Keratinocyte (primary cell): ENCODE results near the gene C2CD3. TPM values are rescaled to one million over a fixed set of nuclear protein-coding genes. Genes with fewer than 3 reads are reported as not detected.
"Not testable (repeated sequence)": the region's sequence is repeated elsewhere in the genome, so short reads cannot be mapped to it uniquely, and the experiment has no call there.

Experiments used
- DNase-seq: peaks from one replicate; pipeline ENCODE4 v3.0.0-alpha.2; 2011; ENCODE audit warnings: low read depth, missing footprints, low spot score
- FAIRE-seq: peaks from 2 replicates; lab custom pipeline; 2011; peaks lifted over from hg19 to GRCh38; lab: Jason Lieb, UNC
- H2AFZ ChIP-seq: 2 replicates; pipeline ENCODE4 v1.6.0; 2012; ENCODE audit warnings: low read length, control low read depth, inconsistent platforms; ENCODE audit not compliant: control insufficient read depth
- H3K27ac ChIP-seq: 2 replicates; pipeline ENCODE4 v1.5.1; 2011; ENCODE audit warnings: low read length; ENCODE audit not compliant: control insufficient read depth, insufficient read depth
- H3K27me3 ChIP-seq: 3 replicates; pipeline ENCODE4 v1.6.0; 2011; ENCODE audit warnings: low read length; ENCODE audit not compliant: control insufficient read depth, insufficient read depth; ENCODE audit errors: extremely low read depth
- H3K36me3 ChIP-seq, 2 experiments: 2 replicates in 1 of 2; 3 replicates in 1 of 2; pipeline ENCODE4 v1.5.1; 2011; ENCODE audit warnings: low read length in 2 of 2, mild to moderate bottlenecking in 1 of 2; ENCODE audit not compliant: control insufficient read depth in 2 of 2, insufficient read depth in 2 of 2; ENCODE audit errors: extremely low read depth in 1 of 2
- H3K4me1 ChIP-seq: 3 replicates; pipeline ENCODE4 v1.5.1; 2011; ENCODE audit warnings: low read length; ENCODE audit not compliant: control insufficient read depth, insufficient read depth; ENCODE audit errors: extremely low read depth
- H3K4me2 ChIP-seq: 3 replicates; pipeline ENCODE4 v1.6.0; 2011; ENCODE audit warnings: low read depth, low read length; ENCODE audit not compliant: control insufficient read depth, insufficient read depth; ENCODE audit errors: extremely low read depth
- H3K4me3 ChIP-seq, 3 experiments: fragments of 200-600 bp in 1 of 3; sonication (generic) in 1 of 3; 2 replicates in 2 of 3; 3 replicates in 1 of 3; pipeline ENCODE4 v1.5.1; 2011 to 2016; ENCODE audit warnings: low read length in 3 of 3, mild to moderate bottlenecking in 3 of 3, control low read depth in 2 of 3, inconsistent platforms in 1 of 3, low read depth in 1 of 3, mixed read lengths in 1 of 3, mixed run types in 1 of 3, moderate library complexity in 1 of 3; ENCODE audit not compliant: control insufficient read depth in 2 of 3, insufficient read depth in 2 of 3; ENCODE audit errors: extremely low read depth in 1 of 3
- H3K79me2 ChIP-seq: 2 replicates; pipeline ENCODE4 v1.6.0; 2012; ENCODE audit warnings: low read length; ENCODE audit not compliant: control insufficient read depth, insufficient read depth
- H3K9ac ChIP-seq: 3 replicates; pipeline ENCODE4 v1.6.0; 2011; ENCODE audit warnings: low read length; ENCODE audit not compliant: control insufficient read depth, insufficient read depth; ENCODE audit errors: extremely low read depth
- H3K9me1 ChIP-seq: 3 replicates; pipeline ENCODE4 v1.6.0; 2011; ENCODE audit warnings: low read length; ENCODE audit not compliant: control insufficient read depth, insufficient read depth; ENCODE audit errors: extremely low read depth
- H3K9me3 ChIP-seq: 2 replicates; pipeline ENCODE4 v1.5.1; 2012; ENCODE audit warnings: low read depth, low read length; ENCODE audit not compliant: control insufficient read depth
- H4K20me1 ChIP-seq: 3 replicates; pipeline ENCODE4 v1.6.0; 2011; ENCODE audit warnings: low read length; ENCODE audit not compliant: control insufficient read depth, insufficient read depth; ENCODE audit errors: extremely low read depth
- EZH2 ChIP-seq: IDR thresholded peaks from one replicate; pipeline ENCODE4 v1.6.1; 2012; ENCODE audit warnings: inconsistent platforms, mild to moderate bottlenecking, low read length, moderate library complexity
- dilution Hi-C: fragments of 300-500 bp; cut with MboI; formaldehyde crosslinking; loops from one replicate; pipeline ENCODE4 v1.7.0; 2020; ENCODE audit warnings: low sequenced_read_pairs; ENCODE audit not compliant: extremely low pct_ligation_motif_present
- polyA plus RNA-seq, 5 experiments: library from polyadenylated mRNA; depleted of rRNA in 3 of 5; stranded (reverse) in 3 of 5; stranded (forward) in 1 of 5; unstranded in 1 of 5; fragments of >200 nt; gene quantifications; 1 replicate in 1 of 5; 2 replicates in 3 of 5; 3 replicates in 1 of 5; pipeline versions ENCODE4 v1.2.1 to v1.2.3, GENCODE V29; 2011 to 2012; ENCODE audit warnings: missing spikeins in 2 of 5, low read depth in 1 of 5, low replicate concordance in 1 of 5
- TF ChIP-seq, protein P1 (sequence below), 3 experiments: IDR thresholded peaks in 1 of 3; conservative IDR thresholded peaks in 1 of 3; optimal IDR thresholded peaks in 1 of 3; 2 replicates in 2 of 3; 3 replicates in 1 of 3; pipeline versions ENCODE3 to v1.5.1; 2011; ENCODE audit warnings: low read length in 3 of 3, mild to moderate bottlenecking in 3 of 3, moderate library complexity in 2 of 3, control low read depth in 1 of 3, inconsistent platforms in 1 of 3; ENCODE audit not compliant: insufficient read depth in 2 of 3; ENCODE audit errors: extremely low read depth in 1 of 3

C2CD3 gene
- polyA plus RNA-seq, 1 donor (not counting 4 experiments of a cell fraction or from before 2014, with no cell fraction given) = 9.8 TPM

- Histone ChIP-seq H3K79me2 (no peaks in the 10 kb centered on the region), H3K27me3 (no peaks in the 10 kb centered on the region), H3K4me1 (no peaks in the 10 kb centered on the region), H3K27ac (no peak overlapping the region), H3K9me3 (no peaks in the 10 kb centered on the region), H3K4me3 (no peak overlapping the region), H3K36me3 (no peaks in the 10 kb centered on the region), H2AFZ (no peak overlapping the region), H3K4me2 (no peak overlapping the region), H4K20me1 (no peaks in the 10 kb centered on the region), H3K9me1 (no peaks in the 10 kb centered on the region), H3K9ac (no peak overlapping the region)
- TF ChIP-seq, protein P1, sequence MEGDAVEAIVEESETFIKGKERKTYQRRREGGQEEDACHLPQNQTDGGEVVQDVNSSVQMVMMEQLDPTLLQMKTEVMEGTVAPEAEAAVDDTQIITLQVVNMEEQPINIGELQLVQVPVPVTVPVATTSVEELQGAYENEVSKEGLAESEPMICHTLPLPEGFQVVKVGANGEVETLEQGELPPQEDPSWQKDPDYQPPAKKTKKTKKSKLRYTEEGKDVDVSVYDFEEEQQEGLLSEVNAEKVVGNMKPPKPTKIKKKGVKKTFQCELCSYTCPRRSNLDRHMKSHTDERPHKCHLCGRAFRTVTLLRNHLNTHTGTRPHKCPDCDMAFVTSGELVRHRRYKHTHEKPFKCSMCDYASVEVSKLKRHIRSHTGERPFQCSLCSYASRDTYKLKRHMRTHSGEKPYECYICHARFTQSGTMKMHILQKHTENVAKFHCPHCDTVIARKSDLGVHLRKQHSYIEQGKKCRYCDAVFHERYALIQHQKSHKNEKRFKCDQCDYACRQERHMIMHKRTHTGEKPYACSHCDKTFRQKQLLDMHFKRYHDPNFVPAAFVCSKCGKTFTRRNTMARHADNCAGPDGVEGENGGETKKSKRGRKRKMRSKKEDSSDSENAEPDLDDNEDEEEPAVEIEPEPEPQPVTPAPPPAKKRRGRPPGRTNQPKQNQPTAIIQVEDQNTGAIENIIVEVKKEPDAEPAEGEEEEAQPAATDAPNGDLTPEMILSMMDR (optimal IDR thresholded peaks at IDR 0.05 in 1 of 3, IDR thresholded peaks at IDR 0.05 in 1 of 3, conservative IDR thresholded peaks at IDR 0.05 in 1 of 3; ENCODE audit: extremely low read depth in 1 of 3, insufficient read depth in 2 of 3, low read length in 3 of 3) = no peak
- TF ChIP-seq EZH2 = no peak
- dilution Hi-C loops = no loop called here
- FAIRE-seq (no peak), DNase-seq (no peak)
Observed at GRCh38 chr11:73989156-73989555, 181.6 kb downstream of the C2CD3 start.

DNA sequence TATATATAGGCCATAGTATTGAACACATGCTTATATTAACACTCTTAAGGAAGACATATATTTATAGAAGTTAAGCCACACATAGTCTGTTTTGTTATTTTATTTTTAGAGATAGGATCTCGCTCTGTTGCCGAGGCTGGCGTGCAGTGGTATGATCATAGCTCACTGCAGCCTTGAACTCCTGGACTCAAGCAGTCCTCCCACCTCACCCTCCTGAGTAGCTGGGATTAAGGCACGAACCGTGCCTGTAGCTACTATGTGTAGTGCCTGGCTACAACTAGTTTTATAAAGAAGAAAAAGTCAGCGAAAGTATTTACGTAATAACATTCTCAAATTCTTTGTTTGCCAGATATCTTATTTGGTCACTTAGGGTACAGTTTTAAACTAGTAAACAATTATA lies 182.6 kb downstream of the C2CD3 start:
- Histone ChIP-seq H3K79me2 (no peaks in the 10 kb centered on the region), H3K27ac (no peak overlapping the region), H3K4me1 (peaks cover 2% of the 10 kb centered on the region), H3K9me1 (no peaks in the 10 kb centered on the region), H2AFZ (no peak overlapping the region), H3K36me3 (no peaks in the 10 kb centered on the region), H3K9ac (no peak overlapping the region), H3K9me3 (no peaks in the 10 kb centered on the region), H3K27me3 (no peaks in the 10 kb centered on the region), H3K4me2 (no peak overlapping the region), H4K20me1 (no peaks in the 10 kb centered on the region), H3K4me3 (no peak overlapping the region)
- no peak for FAIRE-seq
- TF ChIP-seq, protein P1 (optimal IDR thresholded peaks at IDR 0.05 in 1 of 3, IDR thresholded peaks at IDR 0.05 in 1 of 3, conservative IDR thresholded peaks at IDR 0.05 in 1 of 3; ENCODE audit: extremely low read depth in 1 of 3, insufficient read depth in 2 of 3, low read length in 3 of 3) = no peak
- TF ChIP-seq EZH2 = no peak
- no peak for DNase-seq
- dilution Hi-C loops = no loop called here

GRCh38 chr11:73985661-73986060 lies 185.1 kb downstream of the C2CD3 start:
- H3K27me3 ChIP-seq, H3K9me3 ChIP-seq, H3K4me3 ChIP-seq, H3K9me1 ChIP-seq, H4K20me1 ChIP-seq, H2AFZ ChIP-seq, FAIRE-seq, H3K4me2 ChIP-seq, DNase-seq, H3K27ac ChIP-seq, H3K36me3 ChIP-seq, H3K79me2 ChIP-seq, H3K9ac ChIP-seq, H3K4me1 ChIP-seq, dilution Hi-C loops: not testable (repeated sequence)
